ENCODE data around the gene GPC5. TPM values are rescaled to one million over a fixed set of nuclear protein-coding genes. Genes with fewer than 3 reads are reported as not detected.

GPC5 gene
- total RNA-seq, 1 donor from 2014 or later: 0.24 TPM

GRCh38 chr13:91565296-91565695 is 166.9 kb downstream of the GPC5 start:
- Mint-ChIP-seq H3K27me3 (no peaks in the 10 kb centered on the region), H3K9me3 (no peaks in the 10 kb centered on the region), H3K4me1 (no peaks in the 10 kb centered on the region), H3K27ac (no peak overlapping the region), H3K36me3 (ENCODE audit: low read depth) (no peaks in the 10 kb centered on the region), H3K4me3 (no peak overlapping the region)
- POLR2A ChIA-PET: no interaction called here
- no peak for TF ChIP-seq CTCF (IDR thresholded peaks at IDR 0.05)
- DNase-seq: no peak
- intact Hi-C loops (cut with micrococcal nuclease): no loop called here
- ATAC-seq (ENCODE audit: low read depth): no peak
- CTCF ChIA-PET: no interaction called here

GRCh38 chr13:91567485-91568207 is 169.2 kb downstream of the GPC5 start:
- H3K9me3 Mint-ChIP-seq: no peaks in the 10 kb centered on the region
- ChIA-PET CTCF (no interaction called here), POLR2A (no interaction called here)
- H3K27me3 Mint-ChIP-seq: no peaks in the 10 kb centered on the region
- no peak overlapping the region for H3K27ac Mint-ChIP-seq
- DNase-seq: no peak
- TF ChIP-seq CTCF (IDR thresholded peaks at IDR 0.05): no peak
- no peak overlapping the region for H3K4me3 Mint-ChIP-seq
- intact Hi-C loops (cut with micrococcal nuclease): no loop called here
- H3K4me1 Mint-ChIP-seq: no peaks in the 10 kb centered on the region
- no peak for ATAC-seq (ENCODE audit: low read depth)
- H3K36me3 Mint-ChIP-seq (ENCODE audit: low read depth): no peaks in the 10 kb centered on the region

GRCh38 chr13:91571681-91572080 is 173.3 kb downstream of the GPC5 start:
- intact Hi-C loops (cut with micrococcal nuclease): no loop called here
- TF ChIP-seq CTCF (IDR thresholded peaks at IDR 0.05): no peak
- no peak for ATAC-seq (ENCODE audit: low read depth)
- Mint-ChIP-seq H3K27ac (no peak overlapping the region), H3K4me1 (no peaks in the 10 kb centered on the region), H3K36me3 (ENCODE audit: low read depth) (no peaks in the 10 kb centered on the region), H3K9me3 (no peaks in the 10 kb centered on the region), H3K4me3 (no peak overlapping the region), H3K27me3 (no peaks in the 10 kb centered on the region)
- ChIA-PET CTCF (no interaction called here), POLR2A (no interaction called here)
- DNase-seq: no peak

- ATAC-seq (ENCODE audit: low read depth): no peak
- no peaks in the 10 kb centered on the region for H3K36me3 Mint-ChIP-seq (ENCODE audit: low read depth)
- POLR2A ChIA-PET: no interaction called here
- intact Hi-C loops (cut with micrococcal nuclease): no loop called here
- DNase-seq: no peak
- H3K4me3 Mint-ChIP-seq: no peak overlapping the region
- CTCF ChIA-PET: no interaction called here
- H3K27ac Mint-ChIP-seq: no peak overlapping the region
- no peaks in the 10 kb centered on the region for H3K27me3 Mint-ChIP-seq
- H3K4me1 Mint-ChIP-seq: no peaks in the 10 kb centered on the region
- TF ChIP-seq CTCF (IDR thresholded peaks at IDR 0.05): no peak
- H3K9me3 Mint-ChIP-seq: no peaks in the 10 kb centered on the region
Measured at GRCh38 chr13:91572439-91572838, 174.0 kb downstream of the GPC5 start.

GRCh38 chr13:91572944-91573598 is 174.7 kb downstream of the GPC5 start:
- H3K36me3 Mint-ChIP-seq (ENCODE audit: low read depth): no peaks in the 10 kb centered on the region
- ATAC-seq (ENCODE audit: low read depth) (no peak), DNase-seq (no peak)
- TF ChIP-seq CTCF (IDR thresholded peaks at IDR 0.05): no peak
- H3K27me3 Mint-ChIP-seq: no peaks in the 10 kb centered on the region
- intact Hi-C loops (cut with micrococcal nuclease): no loop called here
- ChIA-PET CTCF (no interaction called here), POLR2A (no interaction called here)
- no peaks in the 10 kb centered on the region for H3K4me1 Mint-ChIP-seq
- no peak overlapping the region for H3K4me3 Mint-ChIP-seq
- no peak overlapping the region for H3K27ac Mint-ChIP-seq
- peaks cover 2% of the 10 kb centered on the region for H3K9me3 Mint-ChIP-seq
